Measurements from ENCODE around the gene DRD5. TPM values are rescaled to one million over a fixed set of nuclear protein-coding genes. Genes with fewer than 3 reads are reported as not detected.
"Not testable (repeated sequence)": the region's sequence is repeated elsewhere in the genome, so short reads cannot be mapped to it uniquely, and the experiment has no call there.

The DRD5 gene
- total and polyA plus RNA-seq, 2 donors (not counting 3 experiments of a cell fraction or from before 2014, with no cell fraction given) = not detected

- FAIRE-seq (no peak), DNase-seq (ENCODE audit: low read depth, low spot score) (no peak)
- no peaks in the 10 kb centered on the region for H3K9me3 ChIP-seq (replicated peaks; ENCODE audit: control insufficient read depth, insufficient read depth, low read length)
- intact Hi-C loops (cut with micrococcal nuclease) = no loop called here
- no peaks in the 10 kb centered on the region for H3K27me3 ChIP-seq (ENCODE audit: control insufficient read depth in 2 of 2, insufficient read depth in 2 of 2, low read length in 2 of 2)
- no peaks in the 10 kb centered on the region for H3K79me2 ChIP-seq (ENCODE audit: control insufficient read depth, insufficient read depth, low read length)
- H3K9me1 ChIP-seq (replicated peaks; ENCODE audit: control insufficient read depth, extremely low read depth, insufficient read depth, low read length) = no peaks in the 10 kb centered on the region
- no peak for TF ChIP-seq MAX (IDR thresholded peaks at IDR 0.05; ENCODE audit: insufficient read depth, insufficient read length)
- H3K9ac ChIP-seq (replicated peaks; ENCODE audit: extremely low read depth, insufficient read depth, low read length) = no peak overlapping the region
- no peaks in the 10 kb centered on the region for H3K4me1 ChIP-seq (ENCODE audit: control insufficient read depth, extremely low read depth, insufficient read depth, low read length)
- H3K4me3 ChIP-seq (replicated peaks in 1 of 3; ENCODE audit: insufficient read depth in 1 of 3, low read depth in 1 of 3, low read length in 3 of 3) = no peak overlapping the region
- BruUV-seq (replicated peaks) = no TSS peak
- no peaks in the 10 kb centered on the region for H4K20me1 ChIP-seq (replicated peaks; ENCODE audit: control insufficient read depth, extremely low read depth, insufficient read depth, low read length)
- ChIA-PET CTCF (interaction anchor here (0.9 kb wide), 1 partner anchor 242 kb away, joined by 4 read pairs; no protein-coding TSS in a partner anchor), POLR2A (no interaction called here)
- no peak overlapping the region for H2AFZ ChIP-seq (ENCODE audit: low read depth, low read length)
- no peak overlapping the region for H3K27ac ChIP-seq (ENCODE audit: insufficient read depth, low read depth, low read length)
- H3K36me3 ChIP-seq (ENCODE audit: control insufficient read depth in 2 of 2, extremely low read depth in 1 of 2, insufficient read depth in 2 of 2, low read length in 2 of 2) = no peaks in the 10 kb centered on the region
- dilution Hi-C loops (cut with MboI; ENCODE audit: extremely low pct_ligation_motif_present, low sequenced_read_pairs) = no loop called here
- no peak overlapping the region for H3K4me2 ChIP-seq (ENCODE audit: insufficient read depth, low read length)
Measured at GRCh38 chr4:9773471-9773870, 8.0 kb upstream of the DRD5 start.

DNA sequence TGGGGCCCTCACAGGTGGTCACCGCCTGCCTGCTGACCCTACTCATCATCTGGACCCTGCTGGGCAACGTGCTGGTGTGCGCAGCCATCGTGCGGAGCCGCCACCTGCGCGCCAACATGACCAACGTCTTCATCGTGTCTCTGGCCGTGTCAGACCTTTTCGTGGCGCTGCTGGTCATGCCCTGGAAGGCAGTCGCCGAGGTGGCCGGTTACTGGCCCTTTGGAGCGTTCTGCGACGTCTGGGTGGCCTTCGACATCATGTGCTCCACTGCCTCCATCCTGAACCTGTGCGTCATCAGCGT is 652 bp downstream of the DRD5 start:
- FAIRE-seq (no peak), DNase-seq (ENCODE audit: low read depth, low spot score) (no peak)
- Histone ChIP-seq H3K27me3 (ENCODE audit: control insufficient read depth in 2 of 2, insufficient read depth in 2 of 2, low read length in 2 of 2) (no peaks in the 10 kb centered on the region), H3K9me3 (replicated peaks; ENCODE audit: control insufficient read depth, insufficient read depth, low read length) (no peaks in the 10 kb centered on the region), H3K9me1 (replicated peaks; ENCODE audit: control insufficient read depth, extremely low read depth, insufficient read depth, low read length) (no peaks in the 10 kb centered on the region), H3K4me3 (replicated peaks in 1 of 3; ENCODE audit: insufficient read depth in 1 of 3, low read depth in 1 of 3, low read length in 3 of 3) (no peak overlapping the region), H3K27ac (ENCODE audit: insufficient read depth, low read depth, low read length) (no peak overlapping the region), H3K4me1 (ENCODE audit: control insufficient read depth, extremely low read depth, insufficient read depth, low read length) (no peaks in the 10 kb centered on the region), H3K4me2 (ENCODE audit: insufficient read depth, low read length) (no peak overlapping the region), H2AFZ (ENCODE audit: low read depth, low read length) (no peak overlapping the region), H4K20me1 (replicated peaks; ENCODE audit: control insufficient read depth, extremely low read depth, insufficient read depth, low read length) (no peaks in the 10 kb centered on the region), H3K36me3 (ENCODE audit: control insufficient read depth in 2 of 2, extremely low read depth in 1 of 2, insufficient read depth in 2 of 2, low read length in 2 of 2) (no peaks in the 10 kb centered on the region), H3K9ac (replicated peaks; ENCODE audit: extremely low read depth, insufficient read depth, low read length) (no peak overlapping the region), H3K79me2 (ENCODE audit: control insufficient read depth, insufficient read depth, low read length) (no peaks in the 10 kb centered on the region)
- ChIA-PET POLR2A (no interaction called here), CTCF (no interaction called here)
- dilution Hi-C loops (cut with MboI; ENCODE audit: extremely low pct_ligation_motif_present, low sequenced_read_pairs) (no loop called here), intact Hi-C loops (cut with micrococcal nuclease) (no loop called here)
- BruUV-seq (replicated peaks) = no TSS peak
- no peak for TF ChIP-seq MAX (IDR thresholded peaks at IDR 0.05; ENCODE audit: insufficient read depth, insufficient read length)
- TF ChIP-seq JUN (IDR thresholded peaks at IDR 0.05; ENCODE audit: borderline replicate concordance, insufficient read depth, insufficient read length, low read depth) = no peak
- no peak for TF ChIP-seq CTCF (IDR thresholded peaks at IDR 0.05; ENCODE audit: extremely low read depth in 1 of 2, insufficient read depth in 1 of 2, low read depth in 1 of 2, low read length in 2 of 2)

DNA sequence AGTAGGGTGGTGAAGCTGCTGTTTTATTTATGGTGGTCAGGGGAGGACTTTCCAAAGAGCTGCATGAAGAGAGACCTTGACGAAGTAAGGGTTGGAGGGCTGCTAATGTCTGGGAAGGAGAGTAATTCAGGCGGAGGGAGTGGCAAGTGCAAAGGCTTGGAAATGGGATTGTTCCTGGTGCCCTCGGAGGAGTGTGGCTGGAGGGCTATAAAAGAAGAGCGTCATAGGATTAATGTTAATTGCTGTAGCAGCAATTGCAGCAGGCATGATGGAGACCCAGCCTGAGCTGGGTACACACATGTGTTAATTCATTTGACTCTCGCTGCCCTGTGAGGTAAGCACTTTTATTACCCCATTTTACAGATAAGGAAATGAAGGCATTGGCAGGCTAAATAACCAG is 4.5 kb downstream of the DRD5 start:
- DNase-seq (ENCODE audit: low read depth, low spot score); H3K27ac ChIP-seq (ENCODE audit: insufficient read depth, low read depth, low read length); BruUV-seq (replicated peaks); POLR2A ChIA-PET; H3K4me3 ChIP-seq (replicated peaks in 1 of 3; ENCODE audit: insufficient read depth in 1 of 3, low read depth in 1 of 3, low read length in 3 of 3); H3K79me2 ChIP-seq (ENCODE audit: control insufficient read depth, insufficient read depth, low read length); H3K9ac ChIP-seq (replicated peaks; ENCODE audit: extremely low read depth, insufficient read depth, low read length); H3K27me3 ChIP-seq (ENCODE audit: control insufficient read depth in 2 of 2, insufficient read depth in 2 of 2, low read length in 2 of 2); H3K4me2 ChIP-seq (ENCODE audit: insufficient read depth, low read length); dilution Hi-C loops (cut with MboI; ENCODE audit: extremely low pct_ligation_motif_present, low sequenced_read_pairs); H3K9me1 ChIP-seq (replicated peaks; ENCODE audit: control insufficient read depth, extremely low read depth, insufficient read depth, low read length); H3K9me3 ChIP-seq (replicated peaks; ENCODE audit: control insufficient read depth, insufficient read depth, low read length); intact Hi-C loops (cut with micrococcal nuclease); CTCF ChIA-PET; H2AFZ ChIP-seq (ENCODE audit: low read depth, low read length); FAIRE-seq; H3K36me3 ChIP-seq (ENCODE audit: control insufficient read depth in 2 of 2, extremely low read depth in 1 of 2, insufficient read depth in 2 of 2, low read length in 2 of 2); H4K20me1 ChIP-seq (replicated peaks; ENCODE audit: control insufficient read depth, extremely low read depth, insufficient read depth, low read length); H3K4me1 ChIP-seq (ENCODE audit: control insufficient read depth, extremely low read depth, insufficient read depth, low read length): not testable (repeated sequence)

All from endothelial cell of umbilical vein (primary cell).